HG03342 (cell line): ENCODE results near the gene PPM1B.
"Not testable (repeated sequence)": the region's sequence is repeated elsewhere in the genome, so short reads cannot be mapped to it uniquely, and the experiment has no call there.

Experiments
- ATAC-seq: cut with Tn5 transposase; IDR thresholded peaks from one replicate; pipeline ENCODE4 v1.9.1; 2021; ENCODE audit warnings: mild to moderate bottlenecking, moderate library complexity; ENCODE audit not compliant: unreplicated experiment

PPM1B gene

DNA sequence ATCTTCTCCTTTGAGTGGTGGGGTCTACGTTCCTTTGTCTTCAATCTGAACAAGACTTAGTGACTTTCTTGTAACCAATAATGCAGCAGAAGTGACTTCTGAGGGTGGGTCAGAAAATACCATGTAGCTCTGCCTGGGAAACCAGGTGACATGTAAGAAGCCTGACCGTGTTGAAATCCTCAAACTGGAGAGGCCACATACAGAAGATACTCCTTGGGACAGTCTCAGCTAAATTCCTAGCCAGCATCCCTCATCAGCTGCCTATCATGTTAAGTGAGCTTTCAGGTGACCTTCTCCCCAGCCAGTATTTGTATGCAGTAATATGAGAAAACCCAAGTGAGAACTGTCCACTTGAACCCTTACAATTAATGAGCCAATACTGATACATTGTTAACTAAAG is 27.0 kb downstream of the PPM1B start:
- ATAC-seq: no peak

DNA sequence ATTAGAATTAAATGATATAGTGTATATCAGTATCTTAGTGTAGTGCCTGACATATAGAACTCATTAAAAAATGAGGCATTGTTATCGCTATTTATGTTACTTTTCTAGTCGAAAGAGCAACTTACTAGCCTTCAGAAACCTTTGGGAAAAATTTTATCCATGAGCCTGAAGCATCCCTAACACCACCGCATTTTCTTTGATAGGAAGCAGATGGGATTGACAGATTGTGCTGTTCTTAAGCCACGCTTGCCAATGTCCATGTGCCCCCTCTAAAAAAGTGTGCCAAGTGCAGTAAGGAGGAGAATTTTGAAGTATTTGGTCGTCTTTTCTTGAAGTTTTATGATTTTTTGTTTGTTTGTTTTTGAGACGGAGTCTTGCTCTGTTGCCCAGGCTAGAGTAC is 29.1 kb downstream of the PPM1B start:
- ATAC-seq: no peak

DNA sequence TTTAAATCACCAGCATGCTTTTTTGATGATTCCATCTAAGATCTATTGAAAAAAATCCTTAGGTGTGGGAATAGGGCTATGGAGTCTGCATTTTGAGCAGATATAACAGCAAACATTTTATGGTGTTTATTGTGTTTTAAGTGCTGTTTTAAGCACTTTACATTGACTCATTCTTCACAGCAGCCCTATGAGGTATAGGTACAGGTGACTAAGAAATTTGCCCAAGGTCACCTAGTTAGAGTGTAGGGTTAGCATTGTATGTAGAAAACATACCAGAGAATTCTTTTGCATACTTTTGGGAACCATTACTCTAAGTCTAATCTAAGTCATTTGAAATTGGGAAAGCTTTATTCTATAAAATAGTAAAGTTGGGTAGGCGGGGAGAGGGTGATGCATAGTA is 31.3 kb downstream of the PPM1B start:
- ATAC-seq: no peak

DNA sequence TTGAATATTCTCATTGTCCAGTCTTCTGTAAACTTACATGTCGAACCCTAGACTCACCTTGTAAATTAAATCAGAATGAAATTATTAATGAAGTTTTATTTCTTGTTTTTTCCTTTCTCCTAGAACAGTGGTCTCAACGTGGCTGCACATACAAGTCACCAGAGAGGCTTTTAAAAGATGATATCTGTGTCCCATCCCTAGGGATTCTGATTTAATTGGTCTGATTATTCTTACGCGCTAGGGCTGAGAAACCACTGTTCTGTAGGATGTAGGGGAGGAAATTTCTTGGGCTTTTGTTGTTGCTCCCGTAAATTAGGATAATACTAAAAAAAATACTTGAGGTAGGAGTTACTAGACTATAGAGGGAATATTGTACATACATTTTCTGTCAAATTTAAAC is 32.1 kb downstream of the PPM1B start:
- ATAC-seq: no peak

DNA sequence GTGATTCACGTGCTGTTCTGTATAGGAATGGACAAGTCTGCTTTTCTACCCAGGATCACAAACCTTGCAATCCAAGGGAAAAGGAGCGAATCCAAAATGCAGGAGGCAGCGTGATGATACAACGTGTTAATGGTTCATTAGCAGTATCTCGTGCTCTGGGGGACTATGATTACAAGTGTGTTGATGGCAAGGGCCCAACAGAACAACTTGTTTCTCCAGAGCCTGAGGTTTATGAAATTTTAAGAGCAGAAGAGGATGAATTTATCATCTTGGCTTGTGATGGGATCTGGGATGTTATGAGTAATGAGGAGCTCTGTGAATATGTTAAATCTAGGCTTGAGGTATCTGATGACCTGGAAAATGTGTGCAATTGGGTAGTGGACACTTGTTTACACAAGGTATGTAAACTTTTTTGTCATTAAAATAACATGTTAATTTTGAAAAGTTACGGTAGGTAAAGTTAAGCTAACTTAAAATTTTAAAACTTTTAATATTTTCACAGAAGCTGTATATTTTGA is 33.0 kb downstream of the PPM1B start:
- ATAC-seq: no peak

DNA sequence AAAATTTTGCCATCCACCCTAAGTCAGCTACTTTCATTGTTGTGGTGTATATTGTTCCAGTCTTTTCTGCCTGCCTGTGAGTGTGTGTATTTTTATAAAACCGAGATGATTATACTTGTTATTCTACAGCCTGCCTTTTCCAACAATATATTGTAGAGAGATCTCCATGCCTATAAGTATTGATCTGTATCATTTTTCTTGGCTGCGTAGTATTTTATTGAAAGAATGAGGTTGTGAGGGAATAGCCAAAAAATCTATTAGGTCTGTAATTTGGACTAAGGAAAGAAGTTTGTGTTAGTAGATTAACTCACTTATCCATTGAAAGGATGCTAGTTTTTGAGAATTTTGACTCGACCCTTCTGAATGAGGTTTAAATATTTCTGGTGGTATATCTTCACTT is 34.9 kb downstream of the PPM1B start:
- ATAC-seq: no peak

DNA sequence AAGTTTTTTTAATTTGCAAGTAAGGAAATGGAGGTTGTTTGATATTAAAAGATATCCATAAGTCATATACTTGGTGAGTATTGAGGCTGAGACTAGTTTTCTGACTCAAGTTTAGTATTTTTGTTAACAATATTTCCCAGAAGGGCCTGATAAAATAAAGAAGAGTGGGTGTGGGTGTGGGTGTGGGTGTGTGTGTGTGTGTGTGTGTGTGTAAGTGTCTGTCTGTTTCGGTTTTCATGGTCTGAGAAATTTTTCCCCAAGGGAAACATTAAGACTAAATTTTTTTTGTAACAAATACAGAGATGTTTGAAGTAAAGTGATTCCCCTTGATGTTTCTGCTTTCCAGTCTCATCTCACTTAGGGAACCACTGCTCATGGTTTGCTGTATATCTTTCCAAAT is 36.5 kb downstream of the PPM1B start:
- no peak for ATAC-seq

DNA sequence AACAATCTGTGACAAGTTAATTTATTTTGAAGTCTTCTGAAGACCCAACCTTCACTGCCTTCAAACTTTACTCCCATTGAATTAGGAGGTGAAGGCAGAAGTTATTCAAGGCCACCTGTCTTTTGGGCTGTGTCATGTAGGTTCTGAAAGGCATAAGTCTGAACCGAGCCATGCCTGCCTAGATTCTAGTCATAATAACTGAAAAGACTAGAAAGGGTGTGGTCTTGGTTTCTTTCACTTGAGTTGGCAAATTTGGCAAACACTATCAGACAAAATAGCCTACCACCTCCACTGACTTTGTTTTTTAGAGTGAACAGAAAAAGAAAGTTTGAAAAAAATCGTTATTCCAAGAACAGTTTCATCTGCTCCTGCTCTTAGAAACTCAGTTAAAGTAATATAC is 38.4 kb downstream of the PPM1B start:
- ATAC-seq: no peak

DNA sequence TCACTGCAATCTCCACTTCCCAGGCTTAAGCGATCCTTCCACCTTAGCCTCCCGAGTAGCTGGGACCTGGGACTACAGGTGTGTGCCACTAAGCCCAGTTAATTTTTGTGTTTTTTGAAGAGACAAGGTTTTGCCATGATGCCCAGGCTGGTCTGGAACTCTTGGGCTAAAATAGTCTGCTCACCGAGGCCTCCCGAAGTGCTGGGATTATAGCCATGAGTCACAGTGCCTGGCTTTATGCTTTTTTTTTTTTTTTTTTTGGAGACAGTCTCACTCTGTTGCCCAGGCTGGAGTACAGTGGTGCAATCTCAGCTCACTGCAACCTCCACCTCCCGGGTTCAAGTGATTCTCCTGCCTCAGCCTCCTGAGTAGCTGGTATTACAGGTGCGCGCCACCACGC is 39.0 kb downstream of the PPM1B start:
- not testable (repeated sequence) for ATAC-seq

DNA sequence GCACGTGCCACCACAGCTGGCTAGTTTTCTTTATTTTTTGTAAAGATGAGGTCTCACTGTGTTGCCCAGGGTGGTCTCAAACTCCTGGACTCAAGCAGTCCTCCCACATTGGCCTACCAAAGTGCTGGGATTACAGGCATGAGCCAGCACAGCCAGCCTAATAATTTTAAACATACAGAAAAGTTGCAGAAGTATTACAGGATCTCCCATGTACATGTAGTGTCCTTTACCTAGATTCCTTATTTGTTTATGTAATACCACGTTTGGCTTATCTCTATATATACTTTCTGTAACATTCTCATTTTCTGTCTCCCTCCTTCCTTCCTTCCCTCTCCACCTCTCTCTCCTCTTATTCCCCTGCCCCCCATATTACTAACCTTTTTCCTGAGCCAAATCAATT is 41.7 kb downstream of the PPM1B start:
- ATAC-seq: no peak

DNA sequence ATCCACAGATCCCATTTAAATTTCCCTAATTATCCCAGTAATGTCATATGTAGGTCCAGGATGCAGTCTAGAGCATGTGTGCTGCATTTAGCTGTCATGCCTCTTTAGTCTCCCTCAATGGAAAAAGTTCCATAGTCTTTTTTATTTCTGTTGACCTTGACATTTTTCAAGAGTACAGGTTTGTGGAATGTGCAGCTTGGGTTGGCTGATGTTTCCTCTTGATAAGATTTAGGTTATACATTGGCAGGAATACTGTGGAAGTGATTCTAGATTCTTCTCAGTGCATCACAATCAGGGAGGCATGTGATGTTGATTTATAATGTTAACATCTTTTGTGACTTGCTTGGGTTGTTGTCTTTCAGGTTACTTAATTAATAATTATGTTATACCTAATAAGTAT is 42.5 kb downstream of the PPM1B start:
- ATAC-seq: no peak

DNA sequence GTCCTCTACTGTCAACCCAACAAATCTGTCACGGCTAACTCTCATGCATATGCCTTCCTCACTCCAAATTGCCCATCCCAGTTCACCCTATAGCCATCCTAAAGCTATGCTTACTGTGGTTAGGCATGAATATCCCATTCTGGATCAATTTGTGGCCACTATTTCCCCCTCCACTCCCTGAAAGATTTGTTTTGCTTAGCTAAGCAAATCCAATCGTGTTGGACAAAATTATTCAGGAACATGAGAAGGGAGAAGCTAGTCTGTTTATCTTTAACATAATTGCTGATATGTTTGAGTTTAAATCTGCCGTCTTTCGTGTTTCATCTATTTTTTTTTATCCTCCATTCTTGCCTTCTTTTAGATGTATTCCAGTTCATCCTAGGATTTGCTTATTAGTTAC is 43.6 kb downstream of the PPM1B start:
- ATAC-seq: no peak

DNA sequence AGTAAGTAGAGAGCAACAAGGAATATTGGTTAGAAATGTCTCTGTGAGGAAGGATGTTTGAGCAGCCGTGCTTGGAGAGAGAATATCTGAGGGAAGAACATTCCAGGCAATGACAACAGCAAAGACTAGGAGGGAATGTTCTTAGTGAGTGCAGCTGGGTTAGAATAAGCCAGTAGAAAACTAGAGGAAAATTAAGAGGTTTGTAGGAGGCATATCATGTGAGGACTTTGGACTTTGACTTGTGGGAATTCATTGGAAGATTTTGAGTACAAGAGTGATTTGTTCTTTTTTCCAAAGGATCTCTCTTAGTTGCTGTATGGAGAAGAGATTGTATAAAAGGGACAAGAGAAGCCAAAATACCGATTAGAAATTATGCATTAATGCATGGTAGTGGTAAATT is 47.2 kb downstream of the PPM1B start:
- no peak for ATAC-seq

DNA sequence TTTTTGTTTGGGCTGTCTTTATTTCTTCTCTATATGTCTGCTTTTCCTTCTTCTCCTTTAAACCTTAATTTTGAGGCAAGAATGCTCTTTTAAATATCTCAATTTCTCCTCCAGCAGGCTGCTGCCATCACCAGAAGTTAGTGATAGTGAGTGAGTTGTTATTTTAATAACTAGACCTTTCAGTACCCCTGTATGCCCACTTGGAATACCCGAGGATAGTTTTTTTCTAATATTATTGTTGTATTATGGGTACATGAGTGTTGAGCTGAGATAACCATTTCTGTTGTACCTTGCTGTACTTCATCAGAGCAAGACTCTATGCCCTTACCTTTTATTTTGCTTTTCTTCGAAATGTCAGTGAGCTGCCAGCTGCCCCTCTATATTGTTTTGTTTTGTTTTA is 50.1 kb downstream of the PPM1B start:
- ATAC-seq: no peak

DNA sequence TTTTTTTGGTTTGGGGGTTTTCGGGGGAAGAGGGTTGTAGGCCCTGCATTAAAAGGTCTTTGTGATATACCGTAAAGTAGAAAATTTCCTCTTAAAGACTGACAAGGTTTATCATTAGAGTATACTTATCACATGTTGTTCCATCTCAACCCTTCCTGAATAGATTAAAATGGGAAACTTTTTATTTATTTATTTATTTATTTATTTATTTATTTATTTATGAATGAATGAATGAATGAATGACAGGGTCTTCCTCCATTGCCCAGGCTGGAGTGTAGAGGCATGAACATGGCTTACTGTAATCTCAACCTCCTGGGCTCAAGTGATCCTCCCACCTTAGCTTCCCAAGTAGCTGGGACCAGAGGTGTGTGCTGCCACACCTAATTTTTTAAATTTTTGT is 58.1 kb downstream of the PPM1B start:
- ATAC-seq: no peak

DNA sequence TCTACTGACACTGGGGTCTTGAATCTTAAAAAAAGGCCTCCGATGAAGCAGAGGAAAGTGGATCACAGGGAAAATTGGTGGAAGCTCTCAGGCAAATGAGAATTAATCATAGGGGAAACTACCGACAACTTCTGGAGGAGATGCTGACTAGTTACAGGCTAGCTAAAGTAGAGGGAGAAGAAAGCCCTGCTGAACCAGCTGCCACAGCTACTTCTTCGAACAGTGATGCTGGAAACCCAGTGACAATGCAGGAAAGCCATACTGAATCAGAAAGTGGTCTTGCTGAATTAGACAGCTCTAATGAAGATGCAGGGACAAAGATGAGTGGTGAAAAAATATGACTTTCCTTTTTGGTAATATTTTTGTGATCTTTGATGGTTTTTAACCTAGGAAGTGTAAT is 61.7 kb downstream of the PPM1B start:
- ATAC-seq: no peak

DNA sequence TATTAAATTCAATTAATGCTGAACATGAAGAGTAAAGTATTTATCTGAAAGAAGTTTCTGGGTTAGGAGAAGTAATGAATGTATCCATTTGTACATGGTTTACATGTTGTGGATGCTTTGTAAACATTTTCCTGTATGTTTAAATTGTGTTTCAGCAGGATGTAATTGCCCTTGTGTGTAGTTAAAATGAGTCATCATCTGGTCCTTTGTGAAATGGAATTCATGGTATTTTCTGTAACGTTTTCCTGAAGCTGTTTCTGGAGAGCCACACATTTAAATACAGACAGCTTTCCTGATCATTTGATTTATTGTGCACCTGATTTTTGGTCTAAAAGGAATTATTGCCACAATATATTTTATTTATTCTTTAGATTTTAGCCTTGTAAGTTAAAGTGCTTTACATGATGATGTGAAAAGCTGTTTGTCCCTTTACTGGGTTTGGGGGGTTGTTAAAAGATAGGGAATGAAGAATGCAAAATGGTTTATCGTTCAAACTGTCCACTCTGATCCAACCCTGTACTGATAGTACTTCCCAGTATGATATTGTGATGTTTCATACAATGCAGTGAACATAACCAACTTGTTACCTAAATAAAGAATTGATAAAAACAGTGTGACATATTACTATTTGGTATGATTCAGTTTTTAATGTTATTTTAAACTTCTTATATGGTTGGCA is 64.9 kb downstream of the PPM1B start:
- ATAC-seq: no peak

DNA sequence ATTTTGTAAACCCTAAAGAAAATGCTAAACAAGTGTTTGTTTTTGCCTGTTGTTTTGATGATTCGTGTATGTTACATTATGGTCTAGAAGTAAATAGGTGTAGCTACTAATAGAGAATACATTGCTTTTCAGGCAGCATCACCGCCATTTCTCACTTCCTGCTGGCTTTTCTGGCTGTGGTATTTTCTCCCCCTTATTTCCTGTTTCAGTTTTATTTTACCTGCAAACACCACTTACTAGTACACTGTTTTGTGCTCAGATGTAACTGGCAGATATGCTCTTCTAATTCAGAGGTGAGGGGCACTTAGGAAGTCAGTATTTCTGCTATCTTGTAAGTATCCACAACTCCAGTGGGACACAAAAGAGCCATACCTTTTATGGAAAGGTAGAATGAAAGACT is 68.5 kb downstream of the PPM1B start:
- ATAC-seq: peak; percentile 65

DNA sequence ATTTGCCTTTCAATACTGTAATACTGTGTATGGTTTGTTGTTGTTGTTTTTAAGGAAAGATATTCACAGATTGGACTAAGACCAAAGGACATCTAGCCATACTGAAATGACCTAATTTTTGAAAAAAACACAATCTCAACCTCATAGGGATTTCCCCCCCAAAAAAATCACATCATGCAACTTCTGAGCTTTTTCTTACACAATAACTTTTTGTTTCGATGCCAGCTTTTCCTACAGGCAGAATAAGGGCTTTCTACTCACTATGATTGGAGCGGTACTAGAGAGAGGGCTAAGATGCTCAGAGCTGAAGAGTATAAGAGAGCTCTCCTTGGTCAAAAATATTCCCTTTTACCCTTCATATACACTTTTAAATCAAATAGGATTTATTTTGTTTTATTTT is 74.2 kb downstream of the PPM1B start:
- ATAC-seq: no peak

DNA sequence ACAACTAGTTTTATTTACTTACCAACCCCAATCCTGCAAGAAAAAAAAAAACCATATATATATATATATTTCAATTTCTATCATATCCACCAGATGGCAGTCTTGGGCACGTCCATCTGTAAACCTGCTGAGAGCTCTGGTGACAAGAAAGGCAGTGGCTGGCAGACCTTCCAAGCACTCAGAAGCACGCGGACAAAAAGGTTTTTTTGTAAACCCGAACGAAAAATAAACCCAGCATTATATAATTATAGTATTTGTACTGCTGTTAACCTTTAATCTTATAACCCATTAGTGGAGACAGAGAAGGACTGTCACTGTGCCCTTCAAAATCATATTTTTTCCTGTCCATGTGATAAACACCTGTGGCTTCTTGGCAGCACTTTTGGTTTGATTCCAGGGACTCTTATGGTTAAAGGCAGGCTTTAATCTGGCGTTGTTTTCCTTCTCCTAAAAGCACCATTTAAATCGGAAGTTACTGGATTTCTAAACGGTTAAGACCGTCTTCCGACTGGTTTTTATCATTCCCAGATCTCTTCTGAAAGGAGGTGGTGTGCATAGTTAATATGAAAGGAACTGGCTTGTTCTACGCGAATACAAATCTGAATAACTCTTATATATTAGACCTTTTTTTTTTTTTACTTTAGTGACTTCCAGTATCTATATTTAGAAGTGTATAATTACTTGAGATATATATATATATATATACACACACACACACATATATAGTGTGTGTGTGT is 75.6 kb downstream of the PPM1B start:
- no peak for ATAC-seq

DNA sequence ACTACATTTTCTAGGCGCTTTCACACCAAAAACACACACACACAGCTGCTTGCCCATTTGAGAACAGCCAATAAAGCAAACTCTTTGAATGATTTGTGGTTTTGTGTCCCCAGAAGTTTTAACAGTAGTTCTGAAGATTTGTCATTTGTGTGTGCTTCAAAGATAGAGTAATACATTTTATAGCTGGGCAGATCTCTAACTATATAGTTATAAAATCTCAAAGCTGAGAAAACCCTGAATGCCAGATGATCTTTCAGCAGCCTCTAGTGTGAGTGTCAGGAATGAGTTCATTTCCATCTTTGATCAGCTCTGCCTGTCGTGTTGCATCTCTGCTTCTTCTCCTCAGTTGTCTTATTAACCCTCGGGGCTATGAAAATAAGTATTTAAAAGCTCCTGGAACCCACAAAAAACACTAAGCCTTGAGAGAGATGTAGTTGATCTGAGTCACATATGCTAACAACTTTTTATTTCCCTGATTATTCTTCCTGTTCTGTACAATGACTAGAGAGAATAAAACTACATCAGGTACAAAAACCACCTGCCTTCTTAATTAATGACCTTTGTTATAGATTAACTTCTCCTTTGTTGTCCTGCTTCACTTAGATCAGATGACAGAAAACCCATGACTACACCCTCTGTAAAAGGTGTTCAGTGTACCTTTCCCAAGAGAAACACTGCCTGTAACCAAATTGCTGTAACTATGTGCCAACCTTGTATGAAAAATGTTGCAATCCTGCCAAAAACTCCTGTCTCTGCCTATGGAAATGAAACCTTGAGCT is 76.6 kb downstream of the PPM1B start:
- ATAC-seq: no peak

DNA sequence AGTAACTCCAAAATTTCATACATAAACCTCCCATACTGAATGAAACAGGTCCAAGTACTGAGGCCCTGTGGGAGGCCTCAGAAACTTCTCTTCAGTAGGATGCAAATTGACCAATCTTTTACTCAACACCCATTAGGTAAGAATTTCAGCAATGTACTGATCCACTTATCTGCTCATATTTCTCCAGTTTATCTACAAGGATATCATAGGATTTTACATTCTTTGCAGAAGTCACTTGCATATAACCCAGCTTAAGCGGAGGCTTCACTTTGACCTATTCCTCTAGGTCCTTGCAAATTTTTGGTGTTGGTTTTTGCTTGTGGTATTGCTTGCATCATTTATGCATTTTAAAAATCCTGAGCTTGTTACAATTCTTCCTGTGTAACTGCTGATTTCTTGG is 77.8 kb downstream of the PPM1B start:
- ATAC-seq: no peak
